Testis (tissue), 3 donors: Measurements from ENCODE around the gene LZTFL1. TPM values are rescaled to one million over a fixed set of nuclear protein-coding genes. Genes with fewer than 3 reads are reported as not detected.

Source experiments
- DNase-seq: peaks from one replicate; pipeline ENCODE4 v3.0.0-alpha.2; 2019
- H3K27ac ChIP-seq, 2 donors: fragments of 200-600 bp; sonication (generic); one replicate each; pipeline ENCODE4 v1.5.1; 2019
- H3K27me3 ChIP-seq: fragments of 200-600 bp; sonication (generic); one replicate; pipeline ENCODE4 v1.5.1; 2019
- H3K36me3 ChIP-seq: fragments of 200-600 bp; sonication (generic); one replicate; pipeline ENCODE4 v1.5.1; 2017; ENCODE audit warnings: low read depth; ENCODE audit errors: missing control alignments
- H3K4me1 ChIP-seq: fragments of 200-600 bp; sonication (generic); one replicate; pipeline ENCODE4 v1.5.1; 2019
- H3K4me3 ChIP-seq, 2 donors: fragments of 200-600 bp; sonication (generic); one replicate each; pipeline ENCODE4 v1.5.1; 2017 to 2019
- H3K9me3 ChIP-seq: fragments of 200-600 bp; sonication (generic); one replicate; pipeline ENCODE4 v1.5.1; 2017
- CTCF ChIP-seq, 3 experiments: fragments of 450-650 bp in 2 of 3; fragments of 200-600 bp in 1 of 3; sonication (generic) in 1 of 3; IDR thresholded peaks; one replicate each; pipeline ENCODE4 v1.5.1; 2016 to 2019; ENCODE audit warnings: antibody characterized with exemption in 3 of 3, mild to moderate bottlenecking in 2 of 3, moderate library complexity in 1 of 3
- POLR2A ChIP-seq: fragments of 450-650 bp; IDR thresholded peaks from one replicate; pipeline ENCODE4 v1.6.1; 2017; ENCODE audit warnings: antibody characterized with exemption, mild to moderate bottlenecking, moderate library complexity
- WGBS, 2 donors: methylation state at CpG; one replicate each; pipeline ENCODE4 v1.1.5; 2018; 5-methylcytosine and 5-hydroxymethylcytosine counted together
- intact Hi-C: fragments of 100-400 bp; cut with DNase I; formaldehyde crosslinking; loops from one replicate; pipeline ENCODE4 v1.15.1; 2023; ENCODE audit warnings: low total_unique reads
- polyA plus RNA-seq: library from polyadenylated mRNA; stranded (reverse); fragments of 350-450 nt; fragmentation: Illumina TruSeq; extraction: RNeasy Lipid Tissue Mini Kit (QIAGEN cat#74804); gene quantifications from one replicate; pipeline ENCODE4 v1.2.3, GENCODE V29; 2014; ENCODE audit warnings: low read depth, low replicate concordance; ENCODE audit not compliant: insufficient read depth
- total RNA-seq, 2 donors: library from RNA; depleted of rRNA; stranded (reverse); fragments of >200 nt; gene quantifications; one replicate each; pipeline ENCODE4 v1.2.3, GENCODE V29; 2016

The LZTFL1 gene
- total and polyA plus RNA-seq, 3 donors from 2014 or later: 55.6 to 156 (median 66.4) TPM

DNA sequence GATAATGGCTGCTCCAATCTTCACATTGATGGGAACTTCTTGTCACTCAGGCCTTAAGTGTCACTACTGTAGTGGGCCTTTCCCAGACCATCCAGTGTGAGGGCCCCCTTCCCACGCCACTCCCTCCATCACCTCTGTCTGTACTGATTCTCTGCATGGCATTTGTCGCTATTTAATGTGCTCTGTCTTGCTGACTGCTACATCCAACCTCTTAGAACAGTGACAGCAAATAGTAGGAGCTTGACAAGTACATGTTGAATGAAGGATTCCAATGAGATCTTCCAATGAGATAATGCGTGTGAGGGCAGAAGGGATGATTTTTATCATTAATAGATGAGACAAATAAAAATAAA, 38.8 kb upstream of the LZTFL1 start:
- no peak for DNase-seq
- no peaks in the 10 kb centered on the region for H3K4me1 ChIP-seq
- no peak overlapping the region for H3K4me3 ChIP-seq
- no peaks in the 10 kb centered on the region for H3K36me3 ChIP-seq
- H3K9me3 ChIP-seq: no peaks in the 10 kb centered on the region
- no peak for TF ChIP-seq POLR2A
- no peak for TF ChIP-seq CTCF (IDR thresholded peaks at IDR 0.05)
- H3K27me3 ChIP-seq: no peaks in the 10 kb centered on the region
- H3K27ac ChIP-seq: no peak overlapping the region
- intact Hi-C loops: no loop called here
- 80 to 84% methylated on average over 3 of the region's 3 CpGs for WGBS, 2 donors

- WGBS, 2 donors: 87 to 100% methylated on average over 2 of the region's 2 CpGs
- no peak for TF ChIP-seq POLR2A
- no peak for TF ChIP-seq CTCF (IDR thresholded peaks at IDR 0.05)
- H3K4me3 ChIP-seq: no peak overlapping the region
- no peaks in the 10 kb centered on the region for H3K36me3 ChIP-seq
- no peaks in the 10 kb centered on the region for H3K4me1 ChIP-seq
- H3K27me3 ChIP-seq: no peaks in the 10 kb centered on the region
- no peaks in the 10 kb centered on the region for H3K9me3 ChIP-seq
- intact Hi-C loops: no loop called here
- H3K27ac ChIP-seq: no peak overlapping the region
- no peak for DNase-seq
Measured at GRCh38 chr3:45878124-45878523, 36.2 kb upstream of the LZTFL1 start.

DNA sequence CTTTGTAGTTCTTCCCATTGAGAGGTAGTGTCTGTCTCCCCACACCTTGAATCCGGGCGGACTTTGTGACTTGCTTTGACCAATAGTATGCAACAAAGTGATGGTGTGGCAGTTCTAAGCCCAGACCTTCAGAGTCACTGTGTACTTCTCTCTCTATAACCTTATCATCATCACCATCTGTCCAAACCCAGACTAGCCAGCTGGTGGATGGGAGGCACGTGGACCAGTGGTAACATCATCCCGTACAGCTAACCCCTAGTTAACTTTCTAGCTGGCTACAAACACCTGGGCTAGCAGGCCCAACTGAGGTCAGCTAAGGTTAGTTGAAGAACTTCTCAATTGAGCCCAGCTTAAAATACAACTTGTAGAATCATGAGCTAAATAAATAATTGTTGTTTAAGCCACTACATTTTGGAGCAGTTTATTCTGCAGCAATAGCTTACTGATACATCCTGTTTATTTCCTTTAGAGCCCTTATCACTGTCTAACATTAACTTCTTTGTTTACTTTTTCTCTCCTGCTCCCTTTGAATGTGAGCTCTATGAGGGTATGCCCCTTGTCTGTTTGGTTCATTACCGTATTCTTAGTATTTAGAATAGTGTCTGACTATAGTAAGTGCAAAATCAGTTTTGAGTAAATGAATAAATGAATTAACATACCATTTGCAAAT, 32.9 kb upstream of the LZTFL1 start:
- intact Hi-C loops: no loop called here
- no peak for DNase-seq
- Histone ChIP-seq H3K27ac (no peak overlapping the region), H3K9me3 (no peaks in the 10 kb centered on the region), H3K27me3 (no peaks in the 10 kb centered on the region), H3K4me1 (no peaks in the 10 kb centered on the region), H3K4me3 (no peak overlapping the region), H3K36me3 (no peaks in the 10 kb centered on the region)
- 84 to 87% methylated on average over 4 to 5 of the region's 5 CpGs for WGBS, 2 donors
- no peak for TF ChIP-seq POLR2A
- no peak for TF ChIP-seq CTCF (IDR thresholded peaks at IDR 0.05)

GRCh38 chr3:45873638-45874037, 31.7 kb upstream of the LZTFL1 start:
- no peak for DNase-seq
- Histone ChIP-seq H3K27me3 (no peaks in the 10 kb centered on the region), H3K4me3 (no peak overlapping the region), H3K27ac (no peak overlapping the region), H3K4me1 (no peaks in the 10 kb centered on the region), H3K9me3 (no peaks in the 10 kb centered on the region), H3K36me3 (no peaks in the 10 kb centered on the region)
- intact Hi-C loops: no loop called here
- TF ChIP-seq CTCF (IDR thresholded peaks at IDR 0.05): no peak
- TF ChIP-seq POLR2A: no peak
- 92 to 94% methylated on average over 4 of the region's 4 CpGs for WGBS, 2 donors

DNA sequence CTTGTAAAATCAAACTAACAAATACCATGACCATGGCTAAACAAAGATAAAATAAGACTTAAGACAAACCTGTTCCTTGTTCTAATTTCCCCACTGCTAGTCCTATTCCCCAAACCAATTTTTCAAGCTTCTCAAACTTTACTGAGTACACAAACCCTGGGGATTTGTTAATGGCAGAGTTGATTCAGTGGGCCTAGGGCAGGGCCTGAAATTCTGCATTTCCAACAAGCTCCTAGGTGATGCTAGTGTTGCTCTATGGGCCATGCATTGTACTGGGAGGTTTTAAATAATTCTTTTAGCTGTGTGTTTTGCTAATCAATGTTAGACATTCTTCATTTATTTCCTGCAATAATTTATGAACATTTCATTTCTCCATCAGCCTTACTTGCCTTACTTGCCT, 31.1 kb upstream of the LZTFL1 start:
- no peak overlapping the region for H3K4me3 ChIP-seq
- H3K9me3 ChIP-seq: no peaks in the 10 kb centered on the region
- no peaks in the 10 kb centered on the region for H3K36me3 ChIP-seq
- no peak overlapping the region for H3K27ac ChIP-seq
- no peaks in the 10 kb centered on the region for H3K4me1 ChIP-seq
- intact Hi-C loops: no loop called here
- no peak for DNase-seq
- H3K27me3 ChIP-seq: no peaks in the 10 kb centered on the region
- no peak for TF ChIP-seq POLR2A
- TF ChIP-seq CTCF (IDR thresholded peaks at IDR 0.05): no peak
